B cell (primary cell): ENCODE data around the gene IL1RL2. TPM values are rescaled to one million over a fixed set of nuclear protein-coding genes. Genes with fewer than 3 reads are reported as not detected.

Source experiments
- ATAC-seq: fragments of 200-7000 bp; cut with Tn5 transposase; one replicate; pipeline ENCODE4 v1.10.0; 2021; ENCODE audit warnings: low read depth, mild to moderate bottlenecking, moderate number of reproducible peaks, moderate library complexity
- CTCF ChIA-PET: fragments of 350-600 bp; sonication (Branson Sonifier 250); formaldehyde crosslinking; loops from one replicate; lab custom pipeline; 2021; ENCODE audit warnings: antibody characterized with exemption, inconsistent platforms; lab: Charles Lee
- POLR2A ChIA-PET: fragments of 350-600 bp; sonication (Branson Sonifier 250); formaldehyde crosslinking; loops from one replicate; lab custom pipeline; 2021; ENCODE audit warnings: antibody characterized with exemption; lab: Charles Lee
- DNase-seq: peaks from one replicate; pipeline ENCODE4 v3.0.0; 2013
- H2AFZ ChIP-seq: 2 replicates; pipeline ENCODE4 v1.6.1; 2012; ENCODE audit warnings: mild to moderate bottlenecking, low read depth, low read length; ENCODE audit not compliant: insufficient read depth, poor library complexity, severe bottlenecking
- H3K27ac ChIP-seq, 2 donors: 1 replicate in 1 of 2; 2 replicates in 1 of 2; pipeline ENCODE4 v1.5.1; 2012 to 2013; ENCODE audit warnings: low read length in 2 of 2, mild to moderate bottlenecking in 2 of 2, moderate library complexity in 1 of 2
- H3K27me3 ChIP-seq, 4 experiments: fragments of 200-600 bp in 1 of 4; sonication (generic) in 1 of 4; replicated peaks in 1 of 4; 1 replicate in 2 of 4; 2 replicates in 2 of 4; pipeline versions ENCODE4 v1.6.1 to v1.7.0; 2013 to 2016; ENCODE audit warnings: low read length in 3 of 4, mild to moderate bottlenecking in 2 of 4, mixed read lengths in 1 of 4, moderate library complexity in 1 of 4; ENCODE audit not compliant: insufficient read depth in 4 of 4, control insufficient read depth in 3 of 4; ENCODE audit errors: control extremely low read depth in 1 of 4
- H3K36me3 ChIP-seq, 2 experiments: replicated peaks in 1 of 2; 1 replicate in 1 of 2; 2 replicates in 1 of 2; pipeline versions ENCODE4 v1.6.1 to v1.7.1; 2013; ENCODE audit warnings: low read length in 1 of 2; ENCODE audit not compliant: insufficient read depth in 2 of 2, control insufficient read depth in 1 of 2; ENCODE audit errors: control extremely low read depth in 1 of 2, extremely low read depth in 1 of 2
- H3K4me1 ChIP-seq, 2 donors: fragments of 200-600 bp in 1 of 2; sonication (generic) in 1 of 2; 1 replicate in 1 of 2; 2 replicates in 1 of 2; pipeline versions ENCODE4 v1.5.1 to v1.6.1; 2013 to 2017; ENCODE audit warnings: low read length in 2 of 2; ENCODE audit not compliant: control insufficient read depth in 2 of 2, insufficient read depth in 2 of 2
- H3K4me2 ChIP-seq: replicated peaks from 2 replicates; pipeline ENCODE3; 2012; ENCODE audit warnings: mild to moderate bottlenecking, low read depth, low read length; ENCODE audit not compliant: poor library complexity, severe bottlenecking
- H3K4me3 ChIP-seq, 5 experiments: fragments of 200-600 bp in 1 of 5; sonication (generic) in 1 of 5; 1 replicate in 3 of 5; 2 replicates in 2 of 5; pipeline versions ENCODE4 v1.5.1 to v1.7.0; 2011 to 2016; ENCODE audit warnings: low read length in 4 of 5, mild to moderate bottlenecking in 4 of 5, low read depth in 2 of 5, control low read depth in 1 of 5, moderate library complexity in 1 of 5; ENCODE audit not compliant: insufficient read depth in 1 of 5; ENCODE audit errors: control extremely low read depth in 1 of 5, extremely low read depth in 1 of 5
- H3K79me2 ChIP-seq: fragments of 200-600 bp; sonication (generic); one replicate; pipeline ENCODE4 v1.6.0; 2016; ENCODE audit warnings: low read length; ENCODE audit not compliant: control insufficient read depth, insufficient read depth
- H3K9ac ChIP-seq: fragments of 200-600 bp; sonication (generic); 2 replicates; pipeline ENCODE4 v1.6.1; 2017; ENCODE audit warnings: mild to moderate bottlenecking, low read length, moderate library complexity
- H3K9me3 ChIP-seq, 3 donors: one replicate each; pipeline versions ENCODE4 v1.6.1 to v1.7.1; 2013; ENCODE audit warnings: low read length in 2 of 3; ENCODE audit not compliant: control insufficient read depth in 2 of 3, insufficient read depth in 1 of 3; ENCODE audit errors: control extremely low read depth in 1 of 3
- H4K20me1 ChIP-seq: 2 replicates; pipeline ENCODE4 v1.6.0; 2012; ENCODE audit warnings: mild to moderate bottlenecking, low read length; ENCODE audit not compliant: insufficient read depth, control insufficient read depth, poor library complexity, severe bottlenecking
- H3K27ac Mint-ChIP-seq: one replicate; pipeline ENCODE4 v1.8.0; 2021; ENCODE audit warnings: mixed read lengths
- H3K27me3 Mint-ChIP-seq: one replicate; pipeline ENCODE4 v1.8.0; 2021; ENCODE audit warnings: mixed read lengths
- H3K4me1 Mint-ChIP-seq: one replicate; pipeline ENCODE4 v1.8.0; 2021; ENCODE audit warnings: mixed read lengths
- H3K4me3 Mint-ChIP-seq: one replicate; pipeline ENCODE4 v1.8.0; 2021; ENCODE audit warnings: mixed read lengths
- H3K9me3 Mint-ChIP-seq: one replicate; pipeline ENCODE4 v1.8.0; 2022; ENCODE audit warnings: mixed read lengths; ENCODE audit not compliant: insufficient read depth
- EZH2 ChIP-seq: IDR thresholded peaks from 2 replicates; pipeline ENCODE4 v1.6.1; 2012; ENCODE audit warnings: borderline replicate concordance, low read depth, mild to moderate bottlenecking, moderate library complexity, low read length; ENCODE audit not compliant: insufficient read depth, poor library complexity, severe bottlenecking
- WGBS: methylation state at CpG from one replicate; pipeline ENCODE4 v1.1.5; 2013; ENCODE audit warnings: missing lambda C conversion rate; ENCODE audit not compliant: insufficient coverage; 5-methylcytosine and 5-hydroxymethylcytosine counted together
- intact Hi-C: fragments of 100-400 bp; cut with micrococcal nuclease; formaldehyde crosslinking; loops from one replicate; pipeline ENCODE4 v1.10.0; 2022
- polyA plus RNA-seq: library from polyadenylated mRNA; depleted of rRNA; stranded (reverse); fragments of >200 nt; gene quantifications from 2 replicates; pipeline ENCODE4 v1.2.3, GENCODE V29; 2012
- total RNA-seq, 2 donors: library from RNA; stranded (reverse); fragments of 120-200 nt in 1 of 2; gene quantifications; 1 replicate in 1 of 2; 2 replicates in 1 of 2; pipeline versions ENCODE4 v1.2.3 to v1.2.4, GENCODE V29; 2013 to 2022
- TF ChIP-seq, protein P1 (sequence below): fragments of 200-600 bp; IDR thresholded peaks from one replicate; pipeline ENCODE4 v1.8.0; 2022; ENCODE audit warnings: antibody characterized with exemption, mild to moderate bottlenecking

Gene IL1RL2
- total and polyA plus RNA-seq, 2 donors (not counting 1 experiment from before 2014, with no cell fraction given): not detected

- Histone ChIP-seq H4K20me1 (no peaks in the 10 kb centered on the region), H3K4me3 (peak within 1 kb of the TSS in 1 of 5 experiments; percentile 17), H3K27ac (no peak within 1 kb of the TSS), H3K9ac (no peak within 1 kb of the TSS), H3K4me2 (no peak within 1 kb of the TSS), H3K4me1 (peaks cover 0 to 8% of the 10 kb centered on the region in 2 donors), H3K9me3 (peaks cover 0 to 41% (median 15%) of the 10 kb centered on the region in 3 donors), H3K79me2 (no peaks in the 10 kb centered on the region), H3K27me3 (peaks cover 0 to 28% (median 8%) of the 10 kb centered on the region in 4 experiments), H3K36me3 (no peaks in the 10 kb centered on the region), H2AFZ (no peak within 1 kb of the TSS)
- POLR2A ChIA-PET: no interaction called here
- no peak for ATAC-seq
- no peak for DNase-seq
- intact Hi-C loops: no loop called here
- CTCF ChIA-PET: interaction anchor here (0.9 kb wide), 1 partner anchor 99 kb away, joined by 3 read pairs; no protein-coding TSS in a partner anchor
- TF ChIP-seq, protein P1, sequence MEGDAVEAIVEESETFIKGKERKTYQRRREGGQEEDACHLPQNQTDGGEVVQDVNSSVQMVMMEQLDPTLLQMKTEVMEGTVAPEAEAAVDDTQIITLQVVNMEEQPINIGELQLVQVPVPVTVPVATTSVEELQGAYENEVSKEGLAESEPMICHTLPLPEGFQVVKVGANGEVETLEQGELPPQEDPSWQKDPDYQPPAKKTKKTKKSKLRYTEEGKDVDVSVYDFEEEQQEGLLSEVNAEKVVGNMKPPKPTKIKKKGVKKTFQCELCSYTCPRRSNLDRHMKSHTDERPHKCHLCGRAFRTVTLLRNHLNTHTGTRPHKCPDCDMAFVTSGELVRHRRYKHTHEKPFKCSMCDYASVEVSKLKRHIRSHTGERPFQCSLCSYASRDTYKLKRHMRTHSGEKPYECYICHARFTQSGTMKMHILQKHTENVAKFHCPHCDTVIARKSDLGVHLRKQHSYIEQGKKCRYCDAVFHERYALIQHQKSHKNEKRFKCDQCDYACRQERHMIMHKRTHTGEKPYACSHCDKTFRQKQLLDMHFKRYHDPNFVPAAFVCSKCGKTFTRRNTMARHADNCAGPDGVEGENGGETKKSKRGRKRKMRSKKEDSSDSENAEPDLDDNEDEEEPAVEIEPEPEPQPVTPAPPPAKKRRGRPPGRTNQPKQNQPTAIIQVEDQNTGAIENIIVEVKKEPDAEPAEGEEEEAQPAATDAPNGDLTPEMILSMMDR: no peak
- no peak for TF ChIP-seq EZH2
- H3K27ac Mint-ChIP-seq: no peak within 1 kb of the TSS
- H3K9me3 Mint-ChIP-seq: peaks cover 14% of the 10 kb centered on the region
- WGBS: 10% methylated on average over 60 of the region's 65 CpGs
- peaks cover 48% of the 10 kb centered on the region for H3K27me3 Mint-ChIP-seq
- no peak within 1 kb of the TSS for H3K4me3 Mint-ChIP-seq
- H3K4me1 Mint-ChIP-seq: peaks cover 3% of the 10 kb centered on the region
Observed at GRCh38 chr2:102141970-102142828, 44.6 kb upstream of the IL1RL2 start, which contains the start of gene IL1R1. Gene IL1R1 (plus strand): TSS chr2:102142746. CDS start chr2:102157725, 14,979 bp downstream.
